SK-N-SH (cell line): ENCODE data around the gene BTBD9.

ENCODE experiments used
- CTCF ChIP-seq: fragments of 200-600 bp; sonication (generic); IDR thresholded peaks from 2 replicates; pipeline ENCODE4 v1.6.1; 2017; ENCODE audit warnings: antibody characterized with exemption, mild to moderate bottlenecking, moderate library complexity
- EZH2phosphoT487 ChIP-seq: fragments of 200-600 bp; sonication (generic); IDR thresholded peaks from 2 replicates; pipeline ENCODE4 v1.6.1; 2017; ENCODE audit warnings: low read depth, mixed run types, mild to moderate bottlenecking, antibody characterized with exemption, moderate library complexity, borderline replicate concordance
- RAD21 ChIP-seq: IDR thresholded peaks from 2 replicates; pipeline ENCODE4 v1.6.1; 2012; ENCODE audit warnings: mild to moderate bottlenecking, low read length
- RXRA ChIP-seq: IDR thresholded peaks from 2 replicates; pipeline ENCODE4 v1.4.0; 2012; ENCODE audit warnings: low read depth, mild to moderate bottlenecking, borderline replicate concordance
- YY1 ChIP-seq: IDR thresholded peaks from 2 replicates; pipeline ENCODE4 v1.4.0; 2012; ENCODE audit warnings: low read depth, mild to moderate bottlenecking

- TF ChIP-seq RXRA = no peak
- no peak for TF ChIP-seq CTCF
- no peak for TF ChIP-seq RAD21
- TF ChIP-seq YY1 = no peak
- TF ChIP-seq EZH2phosphoT487 = no peak
Observed at GRCh38 chr6:38599966-38600550, 39.7 kb downstream of the BTBD9 start.
